ENCODE data around the gene GNPTAB.
A peak's percentile ranks its signal among the peaks of the same experiment; 100 is the strongest.

GNPTAB gene

DNA sequence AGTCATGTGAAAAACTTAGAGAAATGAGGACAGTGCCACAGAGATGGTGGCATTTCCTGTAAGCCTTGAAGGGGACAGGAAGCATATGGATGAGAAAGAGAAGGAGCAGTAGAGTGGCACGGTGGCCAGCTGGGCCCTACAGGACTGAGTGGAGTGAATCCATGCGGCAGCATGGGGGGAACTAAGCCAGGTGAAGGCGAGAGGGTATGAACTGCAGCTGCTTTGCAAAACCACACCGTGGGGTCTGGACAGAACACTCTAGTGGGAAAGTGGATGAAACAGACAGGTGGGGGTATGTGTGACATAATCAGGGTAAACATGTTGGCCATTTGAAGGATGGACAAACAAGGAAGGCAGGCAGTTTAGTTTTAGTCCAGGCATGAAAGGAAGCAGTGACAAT, 81.1 kb downstream of the GNPTAB start:
- no peak overlapping the region for H3K4me3 ChIP-seq (replicated peaks; ENCODE audit: low read depth, low read length)
- TF ChIP-seq, protein P1, sequence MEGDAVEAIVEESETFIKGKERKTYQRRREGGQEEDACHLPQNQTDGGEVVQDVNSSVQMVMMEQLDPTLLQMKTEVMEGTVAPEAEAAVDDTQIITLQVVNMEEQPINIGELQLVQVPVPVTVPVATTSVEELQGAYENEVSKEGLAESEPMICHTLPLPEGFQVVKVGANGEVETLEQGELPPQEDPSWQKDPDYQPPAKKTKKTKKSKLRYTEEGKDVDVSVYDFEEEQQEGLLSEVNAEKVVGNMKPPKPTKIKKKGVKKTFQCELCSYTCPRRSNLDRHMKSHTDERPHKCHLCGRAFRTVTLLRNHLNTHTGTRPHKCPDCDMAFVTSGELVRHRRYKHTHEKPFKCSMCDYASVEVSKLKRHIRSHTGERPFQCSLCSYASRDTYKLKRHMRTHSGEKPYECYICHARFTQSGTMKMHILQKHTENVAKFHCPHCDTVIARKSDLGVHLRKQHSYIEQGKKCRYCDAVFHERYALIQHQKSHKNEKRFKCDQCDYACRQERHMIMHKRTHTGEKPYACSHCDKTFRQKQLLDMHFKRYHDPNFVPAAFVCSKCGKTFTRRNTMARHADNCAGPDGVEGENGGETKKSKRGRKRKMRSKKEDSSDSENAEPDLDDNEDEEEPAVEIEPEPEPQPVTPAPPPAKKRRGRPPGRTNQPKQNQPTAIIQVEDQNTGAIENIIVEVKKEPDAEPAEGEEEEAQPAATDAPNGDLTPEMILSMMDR (IDR thresholded peaks at IDR 0.05; ENCODE audit: low read length, missing control alignments) = no peak
- DNase-seq (ENCODE audit: low read depth) = no peak

DNA sequence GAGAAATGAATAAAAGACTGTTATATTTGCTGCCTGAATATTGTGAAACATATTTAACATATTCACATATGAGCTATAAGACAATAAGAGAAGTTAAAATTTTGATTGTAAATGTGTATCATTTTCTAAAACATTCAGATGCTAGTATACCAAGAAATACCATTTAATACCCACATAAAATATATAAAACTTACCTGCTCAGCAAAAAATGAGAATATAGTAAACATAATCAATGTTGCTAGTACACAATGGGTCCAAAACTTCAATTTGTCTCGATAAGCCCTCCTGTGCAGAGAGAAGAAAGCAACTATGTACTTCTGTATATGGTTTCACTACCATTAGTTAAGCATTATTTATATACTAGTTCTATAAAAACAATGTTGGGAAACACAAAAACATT, 81.9 kb downstream of the GNPTAB start:
- DNase-seq (ENCODE audit: low read depth) = no peak
- no peak overlapping the region for H3K4me3 ChIP-seq (replicated peaks; ENCODE audit: low read depth, low read length)
- TF ChIP-seq, protein P1 (IDR thresholded peaks at IDR 0.05; ENCODE audit: low read length, missing control alignments) = no peak

DNA sequence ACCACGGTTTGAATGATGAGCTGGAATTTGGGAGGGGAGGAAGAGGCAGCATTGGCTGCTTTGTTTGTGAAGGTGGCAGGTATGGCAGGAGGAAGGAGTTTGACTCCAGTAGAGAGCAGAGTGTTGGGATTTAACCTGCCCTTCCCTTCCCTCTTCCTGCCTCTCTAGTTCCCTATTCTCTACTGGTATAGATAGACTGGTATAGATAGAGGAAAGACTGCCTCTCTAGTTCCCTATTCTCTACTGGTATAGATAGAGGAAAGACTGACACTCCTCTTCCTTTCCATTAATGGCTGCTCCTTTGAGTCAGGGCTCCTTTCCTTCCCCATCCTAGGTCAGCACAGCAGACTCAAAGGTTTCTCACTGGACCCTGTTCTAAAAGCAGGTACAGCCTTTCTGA, 83.1 kb downstream of the GNPTAB start:
- DNase-seq (ENCODE audit: low read depth) = no peak
- TF ChIP-seq, protein P1 (IDR thresholded peaks at IDR 0.05; ENCODE audit: low read length, missing control alignments) = no peak
- no peak overlapping the region for H3K4me3 ChIP-seq (replicated peaks; ENCODE audit: low read depth, low read length)

DNA sequence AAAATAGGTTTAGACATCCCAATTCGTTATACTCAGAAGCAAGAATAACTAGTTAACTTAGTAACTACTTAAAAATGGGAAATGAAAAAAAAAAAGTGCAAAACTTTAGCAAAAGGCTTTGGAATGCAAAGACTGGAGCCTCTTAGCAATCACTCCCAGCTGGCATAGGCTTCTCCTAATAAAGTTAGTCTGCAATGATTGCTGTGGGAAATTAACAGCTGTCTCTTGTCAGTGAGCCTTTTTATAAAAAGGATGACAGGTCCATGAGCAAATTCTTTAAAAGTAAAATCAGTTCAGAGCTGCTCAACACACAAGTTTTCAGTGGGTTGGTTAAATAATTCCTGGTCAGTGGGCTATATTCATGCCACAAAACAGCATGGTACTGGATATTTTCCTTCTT, 84.1 kb downstream of the GNPTAB start:
- TF ChIP-seq, protein P1 (IDR thresholded peaks at IDR 0.05; ENCODE audit: low read length, missing control alignments) = no peak
- no peak overlapping the region for H3K4me3 ChIP-seq (replicated peaks; ENCODE audit: low read depth, low read length)
- DNase-seq (ENCODE audit: low read depth) = peak; percentile 6

DNA sequence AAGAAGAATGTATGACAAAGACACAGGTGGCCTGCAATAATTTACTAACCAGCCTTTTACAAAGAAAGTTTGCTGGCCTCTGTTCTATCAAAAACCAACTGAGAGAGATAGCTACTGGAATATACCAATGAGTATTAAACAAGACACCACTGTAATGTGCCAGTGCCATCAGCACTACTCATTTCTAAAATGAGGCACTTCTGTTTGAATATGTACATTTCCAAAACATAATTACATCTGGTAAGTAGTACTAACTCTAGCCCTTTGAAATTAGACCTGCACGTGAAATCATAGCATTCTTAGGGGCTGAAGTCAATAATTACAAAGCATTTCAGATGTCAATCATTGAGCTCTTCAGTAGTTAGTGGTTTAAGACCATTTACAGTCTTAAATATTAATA, 84.6 kb downstream of the GNPTAB start:
- no peak for DNase-seq (ENCODE audit: low read depth)
- H3K4me3 ChIP-seq (replicated peaks; ENCODE audit: low read depth, low read length) = no peak overlapping the region
- TF ChIP-seq, protein P1 (IDR thresholded peaks at IDR 0.05; ENCODE audit: low read length, missing control alignments) = no peak

DNA sequence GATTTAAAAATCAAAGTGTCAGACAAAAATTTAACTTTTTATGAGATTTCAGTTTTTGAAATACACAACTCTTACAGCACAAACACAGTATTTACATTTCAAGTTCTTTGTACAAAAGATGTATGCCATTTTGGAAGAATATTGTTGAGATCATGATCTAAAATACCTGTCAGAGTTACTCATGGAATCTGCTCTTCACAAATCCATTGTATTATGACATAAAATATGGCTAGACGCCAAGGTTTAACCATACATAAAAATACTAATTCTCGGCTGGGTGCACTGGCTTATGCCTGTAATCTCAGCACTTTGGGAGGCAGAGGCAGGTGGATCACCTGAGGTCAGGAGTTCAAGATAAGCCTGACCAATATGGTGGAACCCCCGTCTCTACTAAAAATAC, 85.3 kb downstream of the GNPTAB start:
- TF ChIP-seq, protein P1 (IDR thresholded peaks at IDR 0.05; ENCODE audit: low read length, missing control alignments) = no peak
- no peak overlapping the region for H3K4me3 ChIP-seq (replicated peaks; ENCODE audit: low read depth, low read length)
- DNase-seq (ENCODE audit: low read depth) = peak; percentile 14

DNA sequence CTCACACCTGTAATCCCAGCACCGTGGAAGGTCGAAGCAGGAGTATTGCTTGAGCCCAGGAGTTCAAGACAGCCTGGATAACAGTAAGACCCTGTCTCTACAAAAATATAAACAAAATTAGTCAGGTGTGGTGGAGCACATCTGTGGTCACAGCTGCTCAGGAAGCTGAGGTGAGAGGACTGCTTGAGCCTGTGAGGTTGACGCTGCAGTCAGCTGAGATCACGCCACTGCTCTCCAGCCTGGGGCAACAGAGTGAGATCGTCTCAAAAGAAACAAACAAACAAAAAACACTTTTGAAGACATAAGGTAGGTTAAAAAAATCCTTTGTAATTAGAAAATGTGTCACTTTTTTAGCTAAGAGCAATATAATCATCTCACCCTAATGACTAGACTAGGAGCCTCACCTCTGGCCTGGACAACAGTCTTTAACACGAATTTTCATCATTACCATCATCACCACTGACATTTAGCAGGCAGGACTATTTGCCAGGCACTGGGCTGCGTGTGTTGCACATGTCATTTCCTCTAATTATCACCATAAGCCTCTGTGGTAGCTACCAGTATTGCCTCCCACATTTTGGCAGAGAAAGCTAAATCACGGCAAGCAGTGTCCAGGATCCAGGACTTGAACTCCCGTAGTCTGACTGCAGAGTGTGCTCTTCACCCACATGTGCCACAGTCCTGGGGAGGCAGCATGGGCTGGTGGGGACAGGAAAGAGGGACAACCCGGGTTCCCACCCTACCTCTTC, 86.9 kb downstream of the GNPTAB start:
- H3K4me3 ChIP-seq (replicated peaks; ENCODE audit: low read depth, low read length) = no peak overlapping the region
- TF ChIP-seq, protein P1 (IDR thresholded peaks at IDR 0.05; ENCODE audit: low read length, missing control alignments) = no peak
- DNase-seq (ENCODE audit: low read depth) = no peak
